ENCODE measurements around the gene KCNJ10. TPM values are rescaled to one million over a fixed set of nuclear protein-coding genes. Genes with fewer than 3 reads are reported as not detected.
A peak's percentile ranks its signal among the peaks of the same experiment; 100 is the strongest.

The KCNJ10 gene
- total RNA-seq, 2 donors from 2014 or later: not detected

DNA sequence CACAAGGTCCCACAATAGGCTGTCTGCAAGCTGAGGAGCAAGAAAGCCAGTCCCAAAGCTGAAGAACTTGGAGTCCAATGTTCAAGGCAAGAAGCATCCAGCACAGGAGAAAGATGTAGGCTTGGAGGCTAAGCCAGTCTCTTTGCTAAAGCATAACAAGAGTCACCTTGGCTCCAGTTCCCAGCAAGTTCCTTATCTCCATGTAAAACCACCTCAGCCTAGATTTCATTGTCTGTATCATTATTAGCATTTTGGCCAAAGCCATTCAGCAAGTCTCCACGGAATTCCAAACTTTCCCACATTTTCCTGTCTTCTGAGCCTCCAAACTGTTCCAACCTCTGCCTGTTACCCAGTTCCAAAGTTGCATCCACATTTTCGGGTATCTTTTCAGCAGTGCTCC lies 75.1 kb downstream of the KCNJ10 start:
- H3K4me1 Mint-ChIP-seq: peaks cover 5% of the 10 kb centered on the region
- ATAC-seq (replicated peaks): no peak
- no peaks in the 10 kb centered on the region for H3K9me3 Mint-ChIP-seq
- no peak overlapping the region for H3K27ac Mint-ChIP-seq
- no peak overlapping the region for H3K4me3 Mint-ChIP-seq
- H3K36me3 Mint-ChIP-seq (ENCODE audit: low read depth): no peaks in the 10 kb centered on the region
- H3K27me3 Mint-ChIP-seq: peaks cover 12% of the 10 kb centered on the region

GRCh38 chr1:159993911-159994310 lies 76.0 kb downstream of the KCNJ10 start:
- no peak overlapping the region for H3K4me3 Mint-ChIP-seq
- H3K27me3 Mint-ChIP-seq: peaks cover 12% of the 10 kb centered on the region
- H3K36me3 Mint-ChIP-seq (ENCODE audit: low read depth): no peaks in the 10 kb centered on the region
- H3K9me3 Mint-ChIP-seq: no peaks in the 10 kb centered on the region
- no peak for ATAC-seq (replicated peaks)
- H3K4me1 Mint-ChIP-seq: peaks cover 5% of the 10 kb centered on the region
- H3K27ac Mint-ChIP-seq: no peak overlapping the region

GRCh38 chr1:159992161-159992560 lies 77.8 kb downstream of the KCNJ10 start:
- Mint-ChIP-seq H3K9me3 (no peaks in the 10 kb centered on the region), H3K4me3 (no peak overlapping the region), H3K4me1 (peaks cover 5% of the 10 kb centered on the region), H3K36me3 (ENCODE audit: low read depth) (no peaks in the 10 kb centered on the region), H3K27me3 (peaks cover 13% of the 10 kb centered on the region), H3K27ac (no peak overlapping the region)
- ATAC-seq (replicated peaks): no peak

- Mint-ChIP-seq H3K36me3 (ENCODE audit: low read depth) (no peaks in the 10 kb centered on the region), H3K4me3 (peak overlapping the region; percentile 41), H3K27ac (no peak overlapping the region), H3K9me3 (no peaks in the 10 kb centered on the region), H3K27me3 (peaks cover 16% of the 10 kb centered on the region), H3K4me1 (peaks cover 5% of the 10 kb centered on the region)
- peak; percentile 70 for ATAC-seq (replicated peaks)
Observed at GRCh38 chr1:159991513-159991912, 78.4 kb downstream of the KCNJ10 start.

DNA sequence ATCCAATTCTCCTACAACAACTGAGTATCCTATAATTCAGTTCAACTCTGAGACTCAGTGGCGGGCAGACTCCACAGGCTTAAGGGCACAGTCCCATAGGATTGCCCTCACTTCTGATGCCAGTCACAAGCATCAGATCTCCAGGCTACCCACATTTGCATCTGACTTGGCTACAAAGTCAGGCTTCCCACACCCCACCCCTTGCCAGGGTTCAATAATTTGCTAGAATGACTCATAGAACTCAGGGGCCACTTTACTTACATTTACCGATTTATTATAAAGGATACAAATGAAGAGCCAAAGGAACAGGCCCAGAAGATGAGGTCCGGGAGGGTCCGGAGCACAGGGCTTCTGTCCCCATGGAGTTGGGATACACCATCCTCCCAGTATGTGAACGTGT lies 80.0 kb downstream of the KCNJ10 start:
- no peak for ATAC-seq (replicated peaks)
- H3K27ac Mint-ChIP-seq: no peak overlapping the region
- no peaks in the 10 kb centered on the region for H3K9me3 Mint-ChIP-seq

DNA sequence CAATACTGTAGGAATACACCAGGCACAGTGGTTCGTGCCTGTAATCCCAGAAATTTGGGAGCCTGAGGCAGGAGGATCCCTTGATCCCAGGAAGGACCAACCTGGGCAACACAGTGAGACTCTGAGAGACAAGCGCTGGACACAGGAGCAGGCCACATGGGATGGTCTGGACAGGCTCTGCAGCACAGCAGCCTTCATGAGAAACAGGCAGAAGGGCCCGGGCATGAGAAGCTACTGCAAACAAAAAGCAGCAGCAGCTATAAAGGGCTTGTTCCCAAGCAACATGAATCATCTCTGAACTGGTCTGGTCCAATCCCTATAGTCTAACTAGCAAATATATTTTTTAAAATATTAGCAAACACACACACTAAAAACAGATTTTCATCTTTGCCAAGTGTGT lies 80.4 kb downstream of the KCNJ10 start:
- Mint-ChIP-seq H3K27me3 (peaks cover 20% of the 10 kb centered on the region), H3K27ac (no peak overlapping the region), H3K4me1 (peaks cover 5% of the 10 kb centered on the region)

More for the DNA sequence above, 80.0 kb downstream of the KCNJ10 start:
- Mint-ChIP-seq H3K27me3 (peaks cover 20% of the 10 kb centered on the region), H3K4me3 (no peak overlapping the region), H3K36me3 (ENCODE audit: low read depth) (no peaks in the 10 kb centered on the region), H3K4me1 (peaks cover 5% of the 10 kb centered on the region)

DNA sequence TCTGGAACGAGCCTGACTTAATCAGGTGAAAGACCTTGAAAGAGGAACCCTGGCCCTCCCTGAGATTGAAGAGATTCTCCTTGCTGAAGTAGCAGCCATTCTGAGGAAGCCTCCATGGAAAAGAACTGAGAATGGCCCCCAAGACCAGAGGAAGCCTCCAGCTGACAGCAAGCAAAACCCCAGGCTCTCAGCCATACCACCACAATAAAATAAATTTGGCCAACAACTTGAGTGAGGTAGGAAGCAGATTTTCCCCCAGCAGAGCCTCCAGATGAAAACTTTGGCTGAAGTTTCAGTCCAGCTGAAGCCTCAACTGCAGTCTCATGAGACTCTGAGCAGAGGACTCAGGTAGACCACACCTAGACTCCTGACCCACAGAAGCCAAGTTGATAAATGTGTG lies 82.0 kb downstream of the KCNJ10 start:
- Mint-ChIP-seq H3K27me3 (peaks cover 23% of the 10 kb centered on the region), H3K4me1 (peaks cover 5% of the 10 kb centered on the region), H3K36me3 (ENCODE audit: low read depth) (no peaks in the 10 kb centered on the region), H3K4me3 (no peak overlapping the region), H3K27ac (no peak overlapping the region), H3K9me3 (no peaks in the 10 kb centered on the region)
- no peak for ATAC-seq (replicated peaks)

More for the DNA sequence above, 80.4 kb downstream of the KCNJ10 start:
- Mint-ChIP-seq H3K9me3 (no peaks in the 10 kb centered on the region), H3K4me3 (no peak overlapping the region), H3K36me3 (ENCODE audit: low read depth) (no peaks in the 10 kb centered on the region)
- ATAC-seq (replicated peaks): no peak

DNA sequence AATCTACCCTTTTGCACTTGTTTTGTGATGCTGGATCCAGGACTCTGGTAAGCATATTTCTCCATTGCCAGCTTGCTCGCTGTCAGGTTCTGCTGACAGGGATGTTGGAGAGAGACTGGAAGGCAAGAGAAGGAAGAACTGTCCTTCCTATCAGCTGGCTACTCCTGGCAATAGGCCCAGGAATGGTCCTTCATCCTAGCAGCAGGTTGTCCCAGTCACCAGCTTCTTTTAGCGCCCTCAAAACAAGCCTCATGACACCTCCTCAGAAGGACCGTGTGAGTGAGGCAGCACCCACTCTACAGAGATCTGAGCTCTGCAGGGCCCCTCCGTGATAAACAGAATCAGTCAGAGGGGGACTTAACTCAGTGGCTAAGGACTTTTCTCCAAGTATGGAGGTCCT lies 82.8 kb downstream of the KCNJ10 start:
- H3K36me3 Mint-ChIP-seq (ENCODE audit: low read depth): no peaks in the 10 kb centered on the region
- peaks cover 21% of the 10 kb centered on the region for H3K27me3 Mint-ChIP-seq
- peaks cover 5% of the 10 kb centered on the region for H3K4me1 Mint-ChIP-seq
- no peak overlapping the region for H3K27ac Mint-ChIP-seq
- H3K9me3 Mint-ChIP-seq: no peaks in the 10 kb centered on the region
- no peak overlapping the region for H3K4me3 Mint-ChIP-seq
- ATAC-seq (replicated peaks): no peak

GRCh38 chr1:159986531-159986930 lies 83.4 kb downstream of the KCNJ10 start:
- no peak for ATAC-seq (replicated peaks)
- peaks cover 5% of the 10 kb centered on the region for H3K4me1 Mint-ChIP-seq
- no peak overlapping the region for H3K27ac Mint-ChIP-seq
- H3K36me3 Mint-ChIP-seq (ENCODE audit: low read depth): no peaks in the 10 kb centered on the region
- peaks cover 25% of the 10 kb centered on the region for H3K27me3 Mint-ChIP-seq
- no peaks in the 10 kb centered on the region for H3K9me3 Mint-ChIP-seq
- H3K4me3 Mint-ChIP-seq: no peak overlapping the region

DNA sequence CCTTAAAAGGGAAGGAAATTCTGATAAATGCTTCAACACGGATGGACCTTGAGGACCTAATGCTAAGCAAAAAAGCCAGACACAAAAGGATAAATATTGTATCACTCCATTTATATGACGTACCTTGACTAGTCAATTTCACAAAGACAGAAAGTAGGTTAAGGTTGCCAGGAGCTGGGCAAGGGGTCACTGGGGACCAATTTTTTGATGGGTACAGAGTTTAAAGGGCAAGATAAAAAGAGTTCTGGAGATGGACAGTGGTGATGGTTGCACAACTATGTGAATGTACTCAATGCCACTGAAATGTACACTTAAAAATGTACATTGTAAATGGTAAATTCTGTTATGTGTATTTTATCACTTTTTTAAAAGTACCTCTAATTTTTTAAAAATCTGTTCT lies 83.9 kb downstream of the KCNJ10 start:
- Mint-ChIP-seq H3K36me3 (ENCODE audit: low read depth) (no peaks in the 10 kb centered on the region), H3K4me1 (peaks cover under 1% of the 10 kb centered on the region), H3K27me3 (peaks cover 25% of the 10 kb centered on the region), H3K9me3 (no peaks in the 10 kb centered on the region), H3K27ac (no peak overlapping the region), H3K4me3 (no peak overlapping the region)
- ATAC-seq (replicated peaks): no peak

- ATAC-seq (replicated peaks): no peak
- Mint-ChIP-seq H3K27ac (no peak overlapping the region), H3K4me1 (no peaks in the 10 kb centered on the region), H3K4me3 (no peak overlapping the region), H3K27me3 (peaks cover 29% of the 10 kb centered on the region), H3K36me3 (ENCODE audit: low read depth) (no peaks in the 10 kb centered on the region), H3K9me3 (no peaks in the 10 kb centered on the region)
Observed at GRCh38 chr1:159985473-159985872, 84.5 kb downstream of the KCNJ10 start.

- Mint-ChIP-seq H3K27ac (no peak overlapping the region), H3K27me3 (peaks cover 45% of the 10 kb centered on the region), H3K9me3 (no peaks in the 10 kb centered on the region), H3K36me3 (ENCODE audit: low read depth) (no peaks in the 10 kb centered on the region), H3K4me1 (no peaks in the 10 kb centered on the region), H3K4me3 (no peak overlapping the region)
- no peak for ATAC-seq (replicated peaks)
Observed at GRCh38 chr1:159983681-159984080, 86.3 kb downstream of the KCNJ10 start.

GRCh38 chr1:159982280-159982679 lies 87.7 kb downstream of the KCNJ10 start:
- H3K27ac Mint-ChIP-seq: no peak overlapping the region
- H3K4me3 Mint-ChIP-seq: no peak overlapping the region
- H3K4me1 Mint-ChIP-seq: no peaks in the 10 kb centered on the region
- no peak for ATAC-seq (replicated peaks)
- peaks cover 48% of the 10 kb centered on the region for H3K27me3 Mint-ChIP-seq
- H3K36me3 Mint-ChIP-seq (ENCODE audit: low read depth): no peaks in the 10 kb centered on the region
- no peaks in the 10 kb centered on the region for H3K9me3 Mint-ChIP-seq

GRCh38 chr1:159981351-159982055 lies 88.5 kb downstream of the KCNJ10 start:
- H3K27me3 Mint-ChIP-seq: peaks cover 50% of the 10 kb centered on the region
- H3K27ac Mint-ChIP-seq: no peak overlapping the region
- H3K4me3 Mint-ChIP-seq: no peak overlapping the region
- H3K4me1 Mint-ChIP-seq: no peaks in the 10 kb centered on the region
- ATAC-seq (replicated peaks): no peak
- H3K36me3 Mint-ChIP-seq (ENCODE audit: low read depth): no peaks in the 10 kb centered on the region
- no peaks in the 10 kb centered on the region for H3K9me3 Mint-ChIP-seq

DNA sequence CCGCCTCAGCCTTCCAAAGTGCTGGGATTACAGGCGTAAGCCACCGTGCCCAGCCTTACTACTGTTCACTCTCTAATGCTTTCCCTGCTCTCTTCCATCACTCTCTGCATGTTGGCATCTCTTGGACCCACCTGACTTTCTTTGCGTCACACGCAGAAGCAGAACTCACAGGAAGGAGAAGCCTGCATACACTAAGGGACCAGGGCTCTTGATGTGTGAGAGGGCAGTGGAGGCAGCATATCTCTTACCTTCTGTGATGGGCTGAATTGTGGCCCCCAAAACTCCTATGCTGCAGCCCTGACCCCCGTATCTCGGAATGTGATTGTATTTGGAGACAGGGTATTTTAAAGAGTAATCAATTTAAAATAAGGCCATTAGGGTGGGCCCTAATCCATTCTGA lies 89.2 kb downstream of the KCNJ10 start:
- no peak overlapping the region for H3K4me3 Mint-ChIP-seq
- no peak overlapping the region for H3K27ac Mint-ChIP-seq
- H3K27me3 Mint-ChIP-seq: peaks cover 48% of the 10 kb centered on the region
- H3K9me3 Mint-ChIP-seq: no peaks in the 10 kb centered on the region
- ATAC-seq (replicated peaks): no peak
- no peaks in the 10 kb centered on the region for H3K36me3 Mint-ChIP-seq (ENCODE audit: low read depth)
- H3K4me1 Mint-ChIP-seq: no peaks in the 10 kb centered on the region

- Mint-ChIP-seq H3K27ac (no peak overlapping the region), H3K9me3 (no peaks in the 10 kb centered on the region), H3K4me3 (no peak overlapping the region), H3K27me3 (peaks cover 45% of the 10 kb centered on the region), H3K36me3 (ENCODE audit: low read depth) (no peaks in the 10 kb centered on the region), H3K4me1 (no peaks in the 10 kb centered on the region)
- ATAC-seq (replicated peaks): no peak
Observed at GRCh38 chr1:159980076-159980475, 89.9 kb downstream of the KCNJ10 start.
